Fibroblast of lung (primary cell): Measurements from ENCODE around the gene ARAP3.

Source experiments
- CTCF ChIP-seq, 2 donors: IDR thresholded peaks in 1 of 2; conservative IDR thresholded peaks in 1 of 2; 1 replicate in 1 of 2; 2 replicates in 1 of 2; pipeline ENCODE4 v1.5.1; 2011 to 2012; ENCODE audit warnings: low read length in 2 of 2, control low read depth in 1 of 2, inconsistent platforms in 1 of 2, low read depth in 1 of 2, mild to moderate bottlenecking in 1 of 2
- EZH2 ChIP-seq: IDR thresholded peaks from 2 replicates; pipeline ENCODE4 v1.5.1; 2012; ENCODE audit warnings: low read length, control low read depth, mild to moderate bottlenecking; ENCODE audit errors: missing control alignments

DNA sequence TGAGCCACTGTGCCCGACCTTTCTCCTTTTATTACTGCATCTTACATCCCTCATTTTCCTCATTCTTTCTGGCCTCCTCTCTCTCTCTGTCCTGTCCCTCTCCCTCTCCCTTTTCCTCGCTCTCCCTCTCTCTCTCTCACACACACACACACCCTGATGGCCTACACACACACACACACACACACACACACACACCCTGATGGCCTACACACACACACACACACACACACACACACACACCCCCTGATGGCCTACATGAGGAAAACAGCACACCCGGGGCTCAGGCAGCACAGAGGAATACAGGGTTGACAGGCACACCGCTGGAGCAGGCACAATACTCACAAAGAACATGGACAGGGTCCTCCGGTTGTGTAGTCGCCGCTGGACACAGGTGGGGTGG is 27.0 kb downstream of the ARAP3 start:
- TF ChIP-seq CTCF (conservative IDR thresholded peaks at IDR 0.05 in 1 of 2, IDR thresholded peaks at IDR 0.05 in 1 of 2; ENCODE audit: low read depth in 1 of 2, low read length in 2 of 2), result no peak
- no peak for TF ChIP-seq EZH2
